H9 (cell line): ENCODE data around the gene PDE7B. TPM values are rescaled to one million over a fixed set of nuclear protein-coding genes. Genes with fewer than 3 reads are reported as not detected.

Experiments
- DNase-seq: peaks from one replicate; pipeline ENCODE4 v3.0.0-alpha.2; 2017
- H2AFZ ChIP-seq: one replicate; pipeline ENCODE4 v1.6.1; 2013; ENCODE audit warnings: mild to moderate bottlenecking, low read length, control low read depth, moderate library complexity
- H2AK5ac ChIP-seq: 2 replicates; pipeline ENCODE4 v1.6.1; 2013; ENCODE audit warnings: low read length, control low read depth, mixed read lengths; ENCODE audit not compliant: insufficient read length
- H2BK120ac ChIP-seq: one replicate; pipeline ENCODE4 v1.6.1; 2013; ENCODE audit warnings: low read depth, mild to moderate bottlenecking, low read length, control low read depth, inconsistent platforms; ENCODE audit not compliant: poor library complexity, severe bottlenecking
- H2BK12ac ChIP-seq: 2 replicates; pipeline ENCODE4 v1.6.1; 2013; ENCODE audit warnings: low read length, control low read depth, mixed read lengths, low read depth; ENCODE audit not compliant: insufficient read length
- H2BK15ac ChIP-seq: 2 replicates; pipeline ENCODE4 v1.6.1; 2013; ENCODE audit warnings: low read depth, low read length, control low read depth
- H2BK20ac ChIP-seq: one replicate; pipeline ENCODE4 v1.6.1; 2013; ENCODE audit warnings: low read depth, mild to moderate bottlenecking, low read length, control low read depth, inconsistent platforms; ENCODE audit not compliant: poor library complexity, severe bottlenecking
- H2BK5ac ChIP-seq: 2 replicates; pipeline ENCODE4 v1.6.1; 2013; ENCODE audit warnings: low read length, control low read depth, mixed read lengths; ENCODE audit not compliant: insufficient read length
- H3K14ac ChIP-seq: 2 replicates; pipeline ENCODE4 v1.6.1; 2013; ENCODE audit warnings: low read length, control low read depth; ENCODE audit not compliant: insufficient read depth
- H3K18ac ChIP-seq: 2 replicates; pipeline ENCODE4 v1.6.1; 2013; ENCODE audit warnings: low read depth, mild to moderate bottlenecking, mixed read lengths, low read length, control low read depth; ENCODE audit not compliant: insufficient read length
- H3K23ac ChIP-seq: 2 replicates; pipeline ENCODE4 v1.6.1; 2013; ENCODE audit warnings: low read length, control low read depth, mixed read lengths, low read depth; ENCODE audit not compliant: insufficient read length
- H3K23me2 ChIP-seq: 2 replicates; pipeline ENCODE4 v1.6.1; 2013; ENCODE audit warnings: low read depth, mild to moderate bottlenecking, mixed read lengths, low read length, control low read depth; ENCODE audit not compliant: insufficient read length, poor library complexity, severe bottlenecking
- H3K27ac ChIP-seq: 2 replicates; pipeline ENCODE4 v1.5.1; 2013; ENCODE audit warnings: low read length, control low read depth, mixed read lengths, low read depth; ENCODE audit not compliant: insufficient read length
- H3K27me3 ChIP-seq: 2 replicates; pipeline ENCODE4 v1.6.1; 2013; ENCODE audit warnings: low read length, control low read depth, inconsistent platforms; ENCODE audit not compliant: insufficient read depth
- H3K4ac ChIP-seq: 2 replicates; pipeline ENCODE4 v1.6.1; 2013; ENCODE audit warnings: low read depth, mild to moderate bottlenecking, control low read depth, inconsistent platforms, low read length, moderate library complexity
- H3K4me1 ChIP-seq: 2 replicates; pipeline ENCODE4 v1.6.1; 2013; ENCODE audit warnings: low read length, control low read depth, inconsistent platforms; ENCODE audit not compliant: insufficient read depth
- H3K4me2 ChIP-seq: 2 replicates; pipeline ENCODE4 v1.6.1; 2013; ENCODE audit warnings: low read length, control low read depth, mixed read lengths; ENCODE audit not compliant: insufficient read length, insufficient read depth
- H3K56ac ChIP-seq: 2 replicates; pipeline ENCODE4 v1.6.1; 2013; ENCODE audit warnings: low read depth, mild to moderate bottlenecking, mixed read lengths, low read length, control low read depth; ENCODE audit not compliant: insufficient read length
- H3K79me1 ChIP-seq: 2 replicates; pipeline ENCODE4 v1.6.1; 2013; ENCODE audit warnings: low read depth, mild to moderate bottlenecking, moderate library complexity, low read length, control low read depth, inconsistent platforms; ENCODE audit not compliant: insufficient read depth, poor library complexity, severe bottlenecking
- H3K79me2 ChIP-seq: 2 replicates; pipeline ENCODE4 v1.6.1; 2013; ENCODE audit warnings: low read length, control low read depth, inconsistent platforms; ENCODE audit not compliant: insufficient read depth
- H3K9ac ChIP-seq: 2 replicates; pipeline ENCODE4 v1.6.1; 2013; ENCODE audit warnings: low read length, control low read depth, mixed read lengths; ENCODE audit not compliant: insufficient read length; ENCODE audit errors: extremely low read depth
- H3K9me3 ChIP-seq: one replicate; pipeline ENCODE4 v1.6.1; 2013; ENCODE audit warnings: low read depth, low read length, inconsistent platforms; ENCODE audit not compliant: control insufficient read depth
- H3T11ph ChIP-seq: one replicate; pipeline ENCODE4 v1.6.1; 2013; ENCODE audit warnings: mild to moderate bottlenecking, low read length, control low read depth, inconsistent platforms
- H4K20me1 ChIP-seq: one replicate; pipeline ENCODE4 v1.6.1; 2013; ENCODE audit not compliant: control insufficient read depth, insufficient read length, insufficient read depth
- H4K5ac ChIP-seq: 2 replicates; pipeline ENCODE4 v1.6.1; 2013; ENCODE audit warnings: low read depth, mild to moderate bottlenecking, mixed read lengths, low read length, control low read depth; ENCODE audit not compliant: insufficient read length
- H4K8ac ChIP-seq: replicated peaks from 2 replicates; pipeline ENCODE4 v1.6.1; 2013; ENCODE audit warnings: low read length, control low read depth, mixed read lengths, low read depth; ENCODE audit not compliant: insufficient read length
- H4K91ac ChIP-seq: 2 replicates; pipeline ENCODE4 v1.6.1; 2013; ENCODE audit warnings: low read depth, mild to moderate bottlenecking, moderate library complexity, mixed read lengths, low read length, control low read depth; ENCODE audit not compliant: insufficient read length
- H3K27ac Mint-ChIP-seq, 3 experiments: 2 replicates in 2 of 3; 3 replicates in 1 of 3; pipeline ENCODE4 v1.8.0; 2020 to 2021; ENCODE audit warnings: mixed read lengths in 3 of 3, mild to moderate bottlenecking in 1 of 3, moderate library complexity in 1 of 3
- H3K27me3 Mint-ChIP-seq: 2 replicates; pipeline ENCODE4 v1.8.0; 2021; ENCODE audit warnings: low read depth, mild to moderate bottlenecking, moderate library complexity, mixed read lengths
- H3K36me3 Mint-ChIP-seq, 3 experiments: 2 replicates in 2 of 3; 3 replicates in 1 of 3; pipeline ENCODE4 v1.8.0; 2020 to 2021; ENCODE audit warnings: low read depth in 3 of 3, mixed read lengths in 3 of 3; ENCODE audit not compliant: insufficient read depth in 1 of 3
- H3K4me1 Mint-ChIP-seq, 2 experiments: 2 replicates each; pipeline ENCODE4 v1.8.0; 2020; ENCODE audit warnings: mixed read lengths in 2 of 2
- H3K4me3 Mint-ChIP-seq, 2 experiments: 2 replicates in 1 of 2; 3 replicates in 1 of 2; pipeline ENCODE4 v1.8.0; 2020 to 2021; ENCODE audit warnings: mild to moderate bottlenecking in 2 of 2, mixed read lengths in 2 of 2, moderate library complexity in 1 of 2
- H3K9me3 Mint-ChIP-seq, 2 experiments: 2 replicates in 1 of 2; 3 replicates in 1 of 2; pipeline ENCODE4 v1.8.0; 2020; ENCODE audit warnings: mild to moderate bottlenecking in 2 of 2, mixed read lengths in 2 of 2, moderate library complexity in 1 of 2
- CTCF ChIP-seq: fragments of 200-600 bp; sonication (generic); conservative IDR thresholded peaks from 3 replicates; pipeline ENCODE4 v1.8.0; 2021; ENCODE audit warnings: antibody characterized with exemption, mild to moderate bottlenecking
- whole genome bisulfite sequencing: extraction: QIAGEN DNeasy Blood & Tissue Kit; methylation state at CpG from one replicate; pipeline ENCODE4 v1.1.7; 2013; ENCODE audit warnings: missing lambda C conversion rate, low lambda C conversion rate, mixed read lengths; ENCODE audit not compliant: insufficient read length; ENCODE audit errors: extremely low coverage; 5-methylcytosine and 5-hydroxymethylcytosine counted together
- total RNA-seq: library from RNA; stranded (reverse); gene quantifications from 2 replicates; pipeline ENCODE4 v1.2.1, GENCODE V29; 2021

Gene PDE7B
- total RNA-seq, 1 experiment from 2014 or later: not detected

GRCh38 chr6:136033416-136033815, 181.9 kb downstream of the PDE7B start:
- H3K27ac ChIP-seq: no peak overlapping the region
- H4K5ac ChIP-seq: no peak overlapping the region
- no peak overlapping the region for H2BK15ac ChIP-seq
- H3K14ac ChIP-seq: no peak overlapping the region
- no peak overlapping the region for H3K9ac ChIP-seq
- no peak overlapping the region for H3K4me2 ChIP-seq
- Mint-ChIP-seq H3K27me3 (no peaks in the 10 kb centered on the region), H3K9me3 (no peaks in the 10 kb centered on the region), H3K4me3 (no peak overlapping the region), H3K27ac (no peak overlapping the region), H3K4me1 (peaks cover 6 to 9% of the 10 kb centered on the region in 2 experiments), H3K36me3 (no peaks in the 10 kb centered on the region)
- no peaks in the 10 kb centered on the region for H3K9me3 ChIP-seq
- no peak overlapping the region for H2AK5ac ChIP-seq
- H3K56ac ChIP-seq: no peak overlapping the region
- no peak overlapping the region for H3K18ac ChIP-seq
- H3K23ac ChIP-seq: no peak overlapping the region
- H3K4ac ChIP-seq: no peak overlapping the region
- no peak overlapping the region for H4K8ac ChIP-seq
- H2BK120ac ChIP-seq: no peak overlapping the region
- no peak overlapping the region for H2AFZ ChIP-seq
- no CpG with 5 or more reads among the region's 4 CpGs for WGBS
- no peak overlapping the region for H4K91ac ChIP-seq
- H3T11ph ChIP-seq: no peak overlapping the region
- no peak overlapping the region for H2BK5ac ChIP-seq
- no peaks in the 10 kb centered on the region for H3K27me3 ChIP-seq
- no peaks in the 10 kb centered on the region for H3K23me2 ChIP-seq
- H3K4me1 ChIP-seq: no peaks in the 10 kb centered on the region; the same call in 1 of the 2 replicates
- H3K79me1 ChIP-seq: no peaks in the 10 kb centered on the region
- H3K79me2 ChIP-seq: no peaks in the 10 kb centered on the region
- no peaks in the 10 kb centered on the region for H4K20me1 ChIP-seq
- no peak overlapping the region for H2BK20ac ChIP-seq
- TF ChIP-seq CTCF: no peak
- H2BK12ac ChIP-seq: no peak overlapping the region
- no peak for DNase-seq
